DOHH2 (cell line): ENCODE results near the gene CCDC6.

ENCODE experiments used
- CTCF ChIP-seq: fragments of 200-600 bp; sonication (generic); IDR thresholded peaks from one replicate; pipeline ENCODE4 v1.5.1; 2014; ENCODE audit warnings: antibody characterized with exemption, mild to moderate bottlenecking, low read depth, low read length; ENCODE audit not compliant: poor library complexity, severe bottlenecking
- EZH2phosphoT487 ChIP-seq: fragments of 200-600 bp; sonication (generic); IDR thresholded peaks from 2 replicates; pipeline ENCODE4 v1.6.1; 2017; ENCODE audit warnings: borderline replicate concordance, mild to moderate bottlenecking, antibody characterized with exemption, low read length, moderate library complexity, mixed read lengths

DNA sequence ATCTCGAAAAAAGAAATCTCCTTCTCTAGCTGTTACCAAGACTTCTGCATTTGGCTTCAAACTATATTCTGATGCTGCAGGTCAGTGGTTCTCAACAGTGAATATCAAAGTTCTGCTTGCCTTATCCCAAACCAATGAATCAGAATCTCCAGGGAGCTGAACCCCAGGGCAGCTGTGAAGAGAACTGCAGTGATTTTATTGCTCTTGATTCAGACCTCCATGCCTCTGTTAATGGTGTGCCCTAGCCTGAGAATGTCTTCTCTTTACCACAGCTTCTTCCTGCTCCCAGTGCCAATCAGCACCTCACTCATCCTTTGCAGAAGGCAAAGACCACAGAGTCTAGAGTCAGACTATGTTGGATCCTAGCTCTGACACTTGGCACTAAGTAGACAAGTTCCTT lies 106.9 kb downstream of the CCDC6 start:
- no peak for TF ChIP-seq CTCF
- no peak for TF ChIP-seq EZH2phosphoT487
